Endothelial cell of hepatic sinusoid (primary cell): ENCODE results near the gene CNTNAP4.

Source experiments
- in situ Hi-C: cut with HindIII; loops from 2 replicates; pipeline ENCODE4 v1.10.0; 2017; ENCODE audit warnings: low sequenced_read_pairs

The CNTNAP4 gene

DNA sequence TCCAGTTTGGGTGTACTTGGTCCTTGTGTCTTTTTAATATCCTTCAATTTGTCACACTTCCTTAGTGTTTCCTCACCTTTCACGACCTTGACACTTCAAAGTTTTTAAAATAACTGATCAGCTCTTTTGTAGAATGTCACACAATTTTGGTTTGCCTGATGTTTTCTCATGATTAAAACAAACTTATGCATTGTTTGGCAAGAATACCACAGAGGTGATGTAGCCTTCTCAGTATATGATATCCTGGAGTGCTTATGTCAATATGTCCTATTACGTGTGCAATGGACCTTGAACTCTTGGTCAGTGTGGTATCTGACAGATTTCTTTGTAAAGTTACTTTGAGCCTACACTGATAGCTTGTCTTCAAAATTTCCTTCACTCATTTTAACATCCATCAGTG is 297.4 kb downstream of the CNTNAP4 start:
- in situ Hi-C loops = no loop called here

DNA sequence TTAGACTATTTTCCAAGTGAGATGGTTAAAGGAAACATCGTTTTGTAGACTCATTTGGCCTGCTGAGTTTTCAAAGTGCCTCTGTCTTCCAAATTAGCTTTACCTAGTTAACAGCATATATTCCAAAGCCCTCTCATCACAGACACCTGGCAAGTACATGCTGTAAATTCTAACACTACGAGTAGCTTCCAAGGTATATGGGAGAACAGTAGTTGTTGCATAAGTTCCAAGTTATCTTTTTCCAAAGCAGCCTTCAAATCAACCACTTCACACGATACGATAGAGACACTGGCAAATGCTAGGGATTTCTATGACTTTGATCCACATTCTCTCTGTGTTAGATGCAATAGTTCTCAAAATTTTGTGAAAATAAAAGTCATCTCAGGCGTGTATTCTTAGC is 299.3 kb downstream of the CNTNAP4 start:
- in situ Hi-C loops = no loop called here

DNA sequence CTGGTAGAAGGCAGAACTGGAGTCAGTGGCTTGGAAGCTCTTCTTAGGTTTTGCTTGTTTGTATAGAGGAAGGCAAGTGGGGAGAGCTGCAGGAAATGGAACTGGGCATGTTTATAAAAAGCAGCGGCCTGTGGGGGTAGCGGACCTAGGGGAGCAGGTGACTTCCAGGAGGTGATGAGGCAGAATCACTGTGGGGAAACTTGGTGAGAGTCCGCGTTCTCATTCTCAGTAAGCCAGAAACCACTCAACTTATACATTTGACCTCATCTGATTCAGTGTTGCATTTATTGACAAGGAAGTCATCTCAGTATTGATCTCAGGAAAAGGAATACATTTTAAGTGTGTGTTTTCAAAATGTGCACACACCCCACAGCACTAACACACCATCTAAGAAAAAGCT is 299.8 kb downstream of the CNTNAP4 start:
- in situ Hi-C loops = no loop called here

DNA sequence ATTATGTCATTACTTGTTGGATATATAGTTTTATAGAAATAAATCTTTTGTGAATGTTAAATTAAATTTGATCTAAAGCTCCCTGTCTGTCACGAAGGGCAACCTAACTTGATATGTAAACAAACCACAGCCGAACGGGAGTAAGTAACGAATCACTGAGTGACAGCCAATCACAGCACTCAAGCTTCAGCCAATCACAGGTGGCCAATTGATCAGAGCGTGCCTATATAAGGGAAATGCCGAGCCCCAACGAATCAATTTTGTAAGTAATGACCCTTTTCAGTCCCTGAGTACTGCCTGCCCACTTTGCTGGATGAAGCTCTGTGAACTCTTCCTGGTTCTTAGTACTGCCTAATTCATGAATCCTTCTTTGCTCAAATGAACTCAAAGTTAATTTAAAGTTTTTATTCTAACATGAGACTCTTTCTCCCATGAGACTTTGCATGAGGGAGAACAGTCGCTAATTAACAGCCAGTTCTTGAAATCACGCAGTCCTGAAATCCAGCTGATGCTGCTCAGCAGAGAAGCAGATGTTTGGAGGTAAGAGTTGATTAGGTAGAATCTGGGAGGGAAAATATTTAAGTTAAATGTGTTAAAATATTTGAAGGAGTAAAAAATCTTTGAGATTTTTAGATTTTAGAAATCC is 302.2 kb downstream of the CNTNAP4 start:
- in situ Hi-C loops = no loop called here

DNA sequence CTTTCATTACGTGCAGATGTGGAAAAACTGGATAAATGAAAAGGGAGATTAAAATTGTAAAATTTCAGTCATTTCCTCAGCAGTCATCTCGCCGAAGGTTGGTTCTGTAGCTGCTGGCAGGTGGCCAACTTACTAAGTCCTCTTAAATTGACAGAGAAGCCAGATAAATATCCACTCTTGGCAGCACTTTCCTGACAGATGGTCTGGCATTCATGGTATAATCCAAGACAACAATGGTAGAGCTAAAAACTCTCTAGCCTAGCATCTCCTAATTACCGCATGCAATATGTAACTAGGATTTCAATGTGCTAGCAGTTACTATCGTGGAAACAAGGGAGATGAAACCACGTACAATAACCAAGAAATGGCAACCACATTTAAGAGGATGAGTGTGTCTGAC is 306.3 kb downstream of the CNTNAP4 start:
- in situ Hi-C loops = no loop called here

DNA sequence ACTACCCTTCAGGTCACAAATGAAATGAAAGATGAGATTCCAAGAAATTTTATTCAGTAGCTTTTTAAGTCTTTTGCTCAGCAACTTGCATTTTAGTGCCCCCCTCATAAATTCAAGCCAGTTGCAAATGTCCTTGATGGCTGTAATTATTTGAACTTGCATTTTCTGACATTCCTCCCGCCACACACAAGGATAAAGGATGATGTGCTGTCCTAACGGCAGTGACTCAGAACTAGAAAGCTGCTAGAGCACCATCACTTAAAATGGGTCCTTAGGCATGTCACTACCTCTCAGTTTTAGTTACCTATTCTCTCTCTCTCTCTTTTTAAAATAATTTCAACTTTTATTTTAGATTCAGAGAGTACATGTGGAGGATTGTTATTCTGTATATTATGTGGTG is 306.7 kb downstream of the CNTNAP4 start:
- in situ Hi-C loops = no loop called here

DNA sequence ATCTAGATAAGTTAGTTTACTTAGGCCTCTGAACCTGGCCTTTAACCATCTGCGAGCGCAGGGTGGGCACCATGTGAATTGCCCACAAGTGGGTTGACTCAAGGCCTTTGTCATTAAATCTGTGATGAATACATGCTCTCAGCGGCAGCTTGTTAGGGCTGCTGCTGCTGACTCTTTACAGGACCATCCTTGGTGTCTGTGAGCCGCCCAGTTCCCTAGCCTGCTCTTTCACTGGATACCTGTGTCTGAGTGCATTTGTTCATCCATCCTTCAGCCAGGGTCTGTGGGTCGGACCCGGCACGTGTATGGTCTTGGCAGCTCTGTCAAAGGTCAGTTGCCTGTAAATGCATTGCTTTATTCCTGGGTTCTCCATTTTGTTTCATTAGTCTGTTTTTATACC is 321.3 kb downstream of the CNTNAP4 start:
- in situ Hi-C loops = no loop called here

DNA sequence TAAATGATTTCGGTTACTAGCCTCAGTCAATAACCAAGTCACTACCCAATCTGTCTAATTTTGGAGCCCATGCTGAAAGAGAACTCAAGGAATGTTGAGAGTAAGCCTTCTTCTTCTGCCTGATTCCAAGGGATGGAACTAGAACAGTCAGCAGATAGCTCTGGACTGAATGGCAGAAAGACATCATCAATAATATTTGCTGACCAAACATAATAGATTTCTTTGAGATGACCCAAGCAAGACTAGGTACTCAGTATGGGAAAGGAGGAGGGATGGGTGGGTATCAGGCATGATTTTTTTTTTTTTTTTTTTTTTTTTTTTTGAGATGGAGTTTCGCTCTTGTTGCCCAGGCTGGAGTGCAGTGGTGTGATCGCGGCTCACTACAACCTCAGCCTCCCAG is 330.1 kb downstream of the CNTNAP4 start:
- in situ Hi-C loops = no loop called here
